ENCODE data around the gene GABRD. TPM values are rescaled to one million over a fixed set of nuclear protein-coding genes. Genes with fewer than 3 reads are reported as not detected.

The GABRD gene
- total RNA-seq, 1 donor from 2014 or later, result not detected

GRCh38 chr1:2046953-2047748 lies 28.0 kb downstream of the GABRD start:
- DNase-seq (ENCODE audit: low read depth), result no peak
- TF ChIP-seq CTCF (conservative IDR thresholded peaks at IDR 0.05; ENCODE audit: low read depth, low read length), result no peak
- H3K4me3 ChIP-seq (ENCODE audit: low read depth, low read length), result no peak overlapping the region

- no peak for TF ChIP-seq CTCF (conservative IDR thresholded peaks at IDR 0.05; ENCODE audit: low read depth, low read length)
- H3K4me3 ChIP-seq (ENCODE audit: low read depth, low read length), result no peak overlapping the region
- DNase-seq (ENCODE audit: low read depth), result no peak
These were observed 28.9 kb downstream of the GABRD start for GRCh38 chr1:2047749-2048729.

- H3K4me3 ChIP-seq (ENCODE audit: low read depth, low read length), result peak overlapping the region; percentile 77
- no peak for DNase-seq (ENCODE audit: low read depth)
- TF ChIP-seq CTCF (conservative IDR thresholded peaks at IDR 0.05; ENCODE audit: low read depth, low read length), result peak; percentile 48
These were observed 30.1 kb downstream of the GABRD start for GRCh38 chr1:2049225-2049717.

- H3K4me3 ChIP-seq (ENCODE audit: low read depth, low read length), result peak within 1 kb of the TSS; percentile 77
- TF ChIP-seq CTCF (conservative IDR thresholded peaks at IDR 0.05; ENCODE audit: low read depth, low read length), result no peak
- DNase-seq (ENCODE audit: low read depth), result no peak
These were observed 30.7 kb downstream of the GABRD start, which contains the start of gene PRKCZ for GRCh38 chr1:2049718-2050431. TSS of gene PRKCZ (plus strand) at chr1:2050411. CDS start at chr1:2050631, 220 bp downstream.

- no peak for DNase-seq (ENCODE audit: low read depth)
- no peak for TF ChIP-seq CTCF (conservative IDR thresholded peaks at IDR 0.05; ENCODE audit: low read depth, low read length)
- peak overlapping the region; percentile 72 for H3K4me3 ChIP-seq (ENCODE audit: low read depth, low read length)
These were observed 31.3 kb downstream of the GABRD start for GRCh38 chr1:2050461-2050792.
